Head of caudate nucleus (tissue), 42 donors: ENCODE results near the gene SP110.
"Not testable (repeated sequence)": the region's sequence is repeated elsewhere in the genome, so short reads cannot be mapped to it uniquely, and the experiment has no call there.

Experiments
- DNase-seq, 42 donors: peaks; one replicate each; pipeline versions ENCODE4 v3.0.0 to v3.0.0-alpha.2; 2020 to 2021; ENCODE audit warnings: mixed read lengths in 7 of 42
- intact Hi-C: fragments of 100-400 bp; cut with DNase I; formaldehyde crosslinking; loops from one replicate; pipeline ENCODE4 v1.15.0; 2022

The SP110 gene

DNA sequence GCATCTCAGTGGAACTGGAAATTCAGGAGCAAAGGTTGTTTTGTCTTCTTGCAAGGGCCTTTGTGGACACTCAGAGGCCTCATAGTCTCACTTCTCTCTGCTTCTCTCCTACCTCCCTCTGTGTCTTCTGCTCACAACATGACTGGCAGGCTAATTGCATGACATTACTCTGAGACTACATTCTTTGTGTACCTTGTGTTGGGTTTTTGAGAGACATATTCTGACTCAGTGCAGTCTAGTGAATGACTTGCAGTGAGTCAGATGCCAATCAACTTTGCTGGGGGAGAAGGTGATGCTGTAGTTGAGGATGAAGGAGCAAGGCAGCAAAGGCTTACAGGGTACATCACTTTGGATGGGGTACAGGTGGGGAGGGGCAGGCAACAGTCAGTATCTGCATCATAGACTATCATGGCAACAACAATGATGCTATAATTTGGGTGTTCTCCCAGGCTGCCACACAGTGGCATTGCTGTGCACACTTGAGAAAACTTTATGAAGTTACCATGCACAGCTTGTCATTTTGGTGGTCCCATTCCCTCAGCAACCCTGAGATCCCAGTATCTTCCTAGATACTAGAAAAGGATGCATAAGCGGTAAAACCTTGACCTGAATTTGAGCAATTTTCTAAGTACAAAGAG lies 81.8 kb downstream of the SP110 start:
- intact Hi-C loops = no loop called here
- DNase-seq = peak in 4 of 42 donors; percentile 3 to 21 (median 12)

DNA sequence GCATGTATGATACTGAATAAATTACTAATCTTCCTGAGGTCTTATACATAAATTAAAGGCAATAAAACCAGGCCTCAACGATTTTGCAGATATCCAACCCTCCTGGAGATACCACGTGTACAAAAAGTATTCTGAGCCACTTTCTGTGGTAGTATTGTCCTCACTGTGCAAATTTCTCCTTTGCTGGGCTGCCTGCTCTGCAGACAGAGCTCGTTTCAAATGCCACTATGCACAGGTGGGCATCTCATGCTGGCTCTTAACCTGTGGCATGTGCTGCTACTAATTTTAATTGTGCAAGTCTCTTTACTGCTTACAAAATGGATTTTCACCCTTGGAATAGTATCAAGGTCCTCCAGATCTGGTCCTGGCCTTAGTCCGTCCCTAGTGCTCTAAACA lies 84.7 kb downstream of the SP110 start:
- no peak for DNase-seq
- intact Hi-C loops = no loop called here

DNA sequence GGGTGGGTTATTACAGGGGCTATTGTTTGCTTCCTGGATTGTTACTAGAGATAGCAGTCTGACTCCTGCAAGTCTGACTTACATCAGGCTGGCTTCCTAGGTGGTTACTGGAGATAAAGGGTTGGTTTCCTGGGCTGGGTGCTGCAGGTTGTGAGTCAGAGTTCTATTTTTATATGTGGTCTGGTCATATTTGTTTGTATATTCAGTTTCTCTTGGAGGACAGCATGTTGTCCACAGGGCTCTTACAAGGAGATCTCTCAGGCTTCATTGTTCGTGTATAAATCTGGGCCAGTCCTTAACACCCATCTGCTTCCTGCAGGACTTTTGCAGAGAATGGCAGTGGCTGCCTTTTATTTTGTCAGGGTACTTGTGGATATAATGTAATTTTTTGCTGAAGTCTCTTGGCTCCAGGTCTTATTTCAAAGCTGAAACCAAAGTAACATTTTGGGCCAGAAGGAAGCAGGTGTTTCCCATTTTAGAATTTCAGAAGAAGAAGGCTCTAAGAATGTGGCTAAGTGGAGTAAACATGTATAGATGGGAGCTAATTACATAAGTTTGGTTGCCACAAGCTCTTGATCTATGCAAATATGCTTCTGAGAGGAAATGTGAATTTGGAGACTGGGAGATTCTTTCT lies 85.2 kb downstream of the SP110 start:
- DNase-seq = no peak
- intact Hi-C loops = no loop called here

DNA sequence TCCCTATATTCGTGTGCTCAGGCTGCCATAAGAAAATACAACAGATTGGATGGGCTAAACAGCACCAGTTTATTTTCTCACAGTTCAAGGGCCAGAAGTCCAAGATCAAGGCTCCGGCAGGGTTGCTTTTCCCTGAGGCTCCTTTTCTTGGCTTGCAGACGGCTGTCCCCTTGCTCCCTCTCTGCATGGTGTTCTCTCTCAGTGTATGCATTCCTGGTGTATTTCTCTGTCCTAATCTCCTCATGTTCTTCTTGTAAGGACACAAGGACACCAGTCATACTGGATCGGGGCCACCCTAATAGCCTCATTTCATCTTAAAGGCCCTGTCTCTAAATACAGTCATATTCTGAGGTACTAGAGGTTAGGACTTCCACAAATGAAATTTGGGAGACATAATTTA lies 88.4 kb downstream of the SP110 start:
- intact Hi-C loops = no loop called here
- no peak for DNase-seq

DNA sequence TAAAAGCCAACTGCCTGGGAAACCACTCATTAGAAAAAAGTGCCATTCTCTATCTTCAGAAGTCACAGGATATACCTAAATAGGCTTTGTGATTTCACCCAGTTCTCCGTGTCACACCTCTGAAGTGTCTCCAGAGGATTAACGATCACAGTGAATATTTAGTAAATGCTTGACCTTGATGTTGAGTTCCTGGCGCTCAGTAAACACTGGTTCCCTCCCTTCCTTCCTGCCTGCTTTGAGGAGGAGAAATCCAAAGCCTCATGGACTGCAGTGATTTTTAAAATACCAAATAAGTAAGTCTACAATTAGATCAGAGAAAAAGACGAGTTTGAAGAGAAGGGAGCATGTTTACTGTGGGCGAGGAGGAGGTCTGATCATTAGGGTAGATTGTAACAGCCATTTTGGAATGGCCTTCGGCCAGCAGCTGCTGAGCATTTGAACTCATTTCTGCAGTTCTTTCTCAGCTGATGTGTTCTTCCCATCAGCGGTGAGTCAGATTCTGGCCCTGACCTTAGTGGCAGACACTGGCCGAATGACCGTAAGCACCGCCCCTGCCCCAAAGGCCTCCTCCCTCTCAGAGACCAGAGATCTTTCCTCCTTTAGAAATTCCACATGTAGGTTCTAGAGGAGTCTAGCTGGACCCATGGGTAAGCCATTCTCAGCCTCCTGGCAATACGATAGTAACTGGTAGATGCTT lies 89.0 kb downstream of the SP110 start:
- peak in 2 of 42 donors; percentile 9 to 52 for DNase-seq
- intact Hi-C loops = no loop called here

DNA sequence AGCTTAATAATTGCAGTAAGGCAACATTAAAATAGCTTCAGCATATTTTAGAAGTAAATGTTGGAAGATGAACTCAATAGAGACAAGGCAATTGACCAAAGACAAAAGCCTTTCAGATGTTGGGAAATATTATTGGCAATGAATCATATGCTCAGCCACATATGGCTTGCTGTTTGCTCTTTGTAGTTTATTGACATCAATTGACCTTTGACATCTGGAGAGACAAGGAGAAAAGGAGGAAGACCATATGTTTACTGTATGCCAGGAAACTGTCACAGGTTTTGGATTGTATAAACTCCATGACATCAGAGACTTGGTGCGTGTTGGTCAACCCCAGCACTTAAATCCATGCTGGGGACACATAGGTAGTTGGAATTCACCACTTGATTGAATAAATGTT lies 90.4 kb downstream of the SP110 start:
- intact Hi-C loops = no loop called here
- no peak for DNase-seq

DNA sequence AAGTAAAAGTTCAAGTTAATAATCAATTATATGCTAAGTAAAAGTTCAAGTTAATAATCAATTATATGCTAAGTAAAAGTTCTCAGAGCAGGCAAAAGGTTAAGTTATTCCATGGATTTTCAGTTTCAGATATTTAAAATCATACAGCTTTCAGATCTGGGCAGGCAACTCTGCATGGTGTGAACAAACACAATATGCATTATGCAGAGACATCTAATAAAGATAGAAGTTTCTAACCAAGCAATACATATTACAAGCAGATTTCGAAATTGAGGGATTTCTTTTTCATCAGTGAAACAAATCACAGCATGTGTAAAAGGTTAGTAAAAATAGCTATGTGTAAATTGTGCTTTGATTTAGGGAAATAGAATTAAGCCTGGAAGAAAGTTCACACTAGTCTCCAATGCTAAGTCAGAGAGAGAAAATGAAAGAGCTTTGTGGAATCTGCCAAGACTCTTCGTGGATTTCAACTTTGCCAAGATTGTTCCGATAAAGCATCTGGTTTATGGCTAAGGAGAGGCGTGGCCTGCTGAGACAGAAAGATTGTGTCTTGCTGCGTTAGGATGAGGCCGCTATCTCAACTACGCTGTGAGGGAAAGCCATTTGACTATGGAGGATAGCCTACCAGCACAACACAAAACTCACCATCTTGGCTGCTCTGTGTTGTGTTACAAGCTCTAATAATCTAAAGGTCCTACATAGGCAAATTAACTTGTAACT lies 91.0 kb downstream of the SP110 start:
- DNase-seq = peak in 1 of 42 donors; percentile 45
- intact Hi-C loops = no loop called here

DNA sequence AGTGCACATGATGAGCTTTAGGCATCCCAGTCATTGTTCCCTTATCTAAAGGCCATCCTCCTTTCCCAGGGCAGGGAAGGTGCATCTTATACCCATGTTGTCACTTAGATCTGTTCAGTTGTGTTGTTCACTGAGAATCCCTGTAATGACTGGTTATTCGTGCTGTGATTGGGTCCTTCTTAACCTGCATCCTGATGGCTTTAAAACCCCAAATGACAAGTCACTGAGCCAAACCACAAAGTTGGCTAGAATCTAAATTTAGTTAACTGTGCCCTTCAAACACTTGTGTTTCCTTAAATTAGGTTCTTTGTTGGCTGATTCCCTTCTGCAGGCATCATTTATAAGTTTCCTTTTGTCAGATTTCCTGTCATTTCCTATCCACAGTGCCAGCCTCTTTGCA lies 92.6 kb downstream of the SP110 start:
- intact Hi-C loops = no loop called here
- DNase-seq = no peak

DNA sequence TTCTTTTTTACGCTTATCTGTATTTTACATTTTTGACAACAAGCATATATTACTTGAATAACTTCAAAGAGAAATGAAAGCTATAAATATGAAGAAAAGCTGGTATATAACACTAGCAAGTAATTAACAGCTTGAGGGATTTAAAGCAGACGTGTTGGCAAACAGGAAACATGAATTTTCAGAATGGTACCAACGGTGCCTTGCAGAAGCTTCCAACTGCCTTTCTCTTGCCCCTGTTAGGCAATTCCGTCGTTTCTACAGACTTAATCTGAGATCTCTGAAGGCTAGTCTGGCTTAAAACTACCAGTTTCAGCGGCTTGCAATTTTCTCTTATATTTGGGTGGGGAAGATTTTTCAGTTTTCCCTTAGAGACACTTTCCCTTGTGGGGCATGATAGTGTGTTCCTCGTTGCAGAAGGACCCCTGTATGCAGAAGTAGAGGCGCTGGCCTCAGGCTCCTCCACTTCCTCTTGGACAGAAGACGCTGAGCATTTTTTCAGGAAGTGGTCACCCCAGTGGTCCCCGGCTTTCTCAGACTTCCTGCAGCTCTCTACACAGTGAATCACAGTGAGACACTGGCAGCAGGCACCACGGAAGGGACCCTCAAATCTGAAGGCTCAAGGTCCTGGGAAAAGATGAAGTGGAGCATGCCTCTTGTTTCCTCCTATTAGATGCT lies 94.9 kb downstream of the SP110 start:
- intact Hi-C loops = no loop called here
- DNase-seq = peak in 38 of 42 donors; percentile 4 to 65 (median 36)

DNA sequence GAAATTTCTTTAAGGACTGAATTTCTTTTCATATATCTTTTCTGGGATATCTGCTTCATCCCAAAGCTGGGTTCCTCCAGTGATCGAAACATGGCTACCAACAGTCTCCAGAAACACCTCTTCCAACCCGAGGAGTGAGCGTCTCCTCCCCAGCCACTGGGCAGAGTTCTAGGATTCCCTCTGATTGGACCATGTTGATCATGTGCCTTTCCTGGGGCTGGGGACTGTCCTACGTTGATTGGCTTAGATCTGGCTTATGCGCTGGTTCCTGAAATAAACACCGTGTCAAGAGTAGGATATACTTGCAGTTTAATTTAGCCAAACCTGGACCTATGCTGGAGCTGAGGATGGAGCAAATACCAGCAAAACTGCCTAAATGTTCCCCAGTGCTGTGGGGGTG lies 95.5 kb downstream of the SP110 start:
- intact Hi-C loops = no loop called here
- no peak for DNase-seq

DNA sequence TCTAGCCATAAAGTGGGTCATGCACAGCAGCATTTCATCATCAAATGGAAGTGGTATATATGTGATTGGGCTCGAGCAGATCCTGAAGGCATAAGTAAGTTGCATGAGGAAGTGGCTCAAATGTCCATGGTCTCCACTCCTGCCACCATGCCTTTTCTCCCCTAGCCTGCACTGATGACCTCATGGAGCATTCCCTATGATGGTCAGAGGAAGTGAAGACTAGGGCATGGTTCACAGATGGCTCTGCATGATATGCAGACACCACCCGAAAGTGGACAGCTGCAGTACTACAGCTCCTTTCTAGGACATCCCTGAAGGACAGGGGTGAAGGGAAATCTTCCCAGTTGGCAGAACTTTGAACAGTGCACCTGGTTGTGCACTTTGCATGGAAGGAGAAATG lies 99.4 kb downstream of the SP110 start:
- DNase-seq, intact Hi-C loops: not testable (repeated sequence)

DNA sequence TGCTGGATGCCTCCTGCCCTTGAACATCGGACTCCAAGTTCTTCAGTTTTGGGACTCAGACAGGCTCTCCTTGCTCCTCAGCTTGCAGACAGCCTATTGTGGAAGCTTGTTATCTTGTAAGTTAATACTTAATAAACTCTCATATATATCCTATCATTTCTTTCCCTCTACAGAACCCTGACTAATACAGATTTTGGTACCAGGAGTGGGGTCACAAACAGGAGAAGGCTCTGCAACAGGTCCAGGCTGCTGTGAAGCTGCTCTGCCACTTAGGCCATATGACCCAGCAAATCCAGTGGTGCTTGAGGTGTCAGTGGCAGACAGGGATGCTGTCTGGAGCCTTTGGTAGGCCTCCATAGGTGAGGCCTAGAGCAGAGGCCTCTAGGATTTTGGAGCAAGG lies 100.0 kb downstream of the SP110 start:
- intact Hi-C loops, DNase-seq: not testable (repeated sequence)
